PC-3 (cell line): ENCODE measurements around the gene CACNA1I. TPM values are rescaled to one million over a fixed set of nuclear protein-coding genes. Genes with fewer than 3 reads are reported as not detected.

Experiments
- ATAC-seq: fragments of 200-7000 bp; cut with Tn5 transposase; 2 replicates; pipeline ENCODE4 v1.9.1; 2020; ENCODE audit warnings: mild to moderate bottlenecking, moderate library complexity
- BruUV-seq: library from RNA; stranded (reverse); fragments of 400-500 nt; replicated peaks from 2 replicates; lab custom pipeline; 2021; lab: Mats Ljungman, UMichigan
- CTCF ChIA-PET: fragments of 300-600 bp; sonication (Branson Sonifier 250); formaldehyde crosslinking; loops from one replicate; lab custom pipeline; 2022; ENCODE audit warnings: antibody characterized with exemption; lab: Charles Lee
- POLR2A ChIA-PET: fragments of 300-600 bp; sonication (Branson Sonifier 250); formaldehyde crosslinking; loops from one replicate; lab custom pipeline; 2022; ENCODE audit warnings: antibody characterized with exemption; ENCODE audit not compliant: unreplicated experiment; lab: Charles Lee
- DNase-seq: peaks from one replicate; pipeline ENCODE4 v3.0.0-alpha.2; 2015
- H2AFZ ChIP-seq: fragments of 300-600 bp; sonication (generic); 2 replicates; pipeline ENCODE4 v1.6.0; 2016; ENCODE audit warnings: antibody characterized with exemption, low read length
- H3F3A ChIP-seq: fragments of 300-600 bp; sonication (generic); one replicate; pipeline ENCODE4 v1.6.0; 2017; ENCODE audit warnings: antibody characterized with exemption, low read length, control low read depth, mild to moderate bottlenecking; ENCODE audit not compliant: unreplicated experiment
- H3K27ac ChIP-seq: fragments of 300-600 bp; sonication (generic); 2 replicates; pipeline ENCODE4 v1.5.1; 2016; ENCODE audit warnings: mild to moderate bottlenecking, low read length
- H3K27me3 ChIP-seq: fragments of 300-600 bp; sonication (generic); 2 replicates; pipeline ENCODE4 v1.6.1; 2016; ENCODE audit warnings: low read length, mixed read lengths
- H3K36me3 ChIP-seq: fragments of 300-600 bp; sonication (generic); 2 replicates; pipeline ENCODE4 v1.6.1; 2016; ENCODE audit warnings: low read depth, mixed run types, low read length, mixed read lengths
- H3K4me1 ChIP-seq: fragments of 300-600 bp; sonication (generic); 2 replicates; pipeline ENCODE4 v1.5.1; 2016; ENCODE audit warnings: low read length; ENCODE audit not compliant: insufficient read depth
- H3K4me2 ChIP-seq: fragments of 300-600 bp; sonication (generic); 2 replicates; pipeline ENCODE4 v1.6.0; 2016; ENCODE audit warnings: low read length
- H3K4me3 ChIP-seq: fragments of 300-600 bp; sonication (generic); 2 replicates; pipeline ENCODE4 v1.5.1; 2016; ENCODE audit warnings: mild to moderate bottlenecking, low read length, mixed read lengths
- H3K79me2 ChIP-seq: fragments of 300-600 bp; sonication (generic); 2 replicates; pipeline ENCODE4 v1.6.1; 2017; ENCODE audit warnings: low read length, mixed read lengths
- H3K9ac ChIP-seq: fragments of 300-600 bp; sonication (generic); 2 replicates; pipeline ENCODE4 v1.6.0; 2016; ENCODE audit warnings: mild to moderate bottlenecking, low read length
- H3K9me2 ChIP-seq: fragments of 300-600 bp; sonication (generic); replicated peaks from 2 replicates; pipeline ENCODE4 v1.6.1; 2016; ENCODE audit warnings: mixed run types, low read length, mixed read lengths
- H3K9me3 ChIP-seq: fragments of 300-600 bp; sonication (generic); 2 replicates; pipeline ENCODE4 v1.6.1; 2016; ENCODE audit warnings: low read length, mixed read lengths
- H4K20me1 ChIP-seq: fragments of 300-600 bp; sonication (generic); 2 replicates; pipeline ENCODE4 v1.6.1; 2016; ENCODE audit warnings: low read length, mixed read lengths
- EZH2 ChIP-seq: fragments of 300-600 bp; sonication (generic); IDR thresholded peaks from one replicate; pipeline ENCODE4 v1.6.1; 2017; ENCODE audit warnings: antibody characterized with exemption, mild to moderate bottlenecking, low read length; ENCODE audit not compliant: unreplicated experiment
- EZH2phosphoT487 ChIP-seq: fragments of 300-600 bp; sonication (generic); IDR thresholded peaks from 2 replicates; pipeline ENCODE4 v1.6.1; 2018; ENCODE audit warnings: mild to moderate bottlenecking, antibody characterized with exemption, low read length, borderline replicate concordance
- intact Hi-C: fragments of 100-400 bp; cut with micrococcal nuclease; formaldehyde crosslinking; loops from 2 replicates; pipeline ENCODE4 v1.9.0; 2023
- total RNA-seq: library from RNA; depleted of rRNA; stranded (reverse); fragments of >200 nt; gene quantifications from 2 replicates; pipeline ENCODE4 v1.2.3, GENCODE V29; 2014
- TF ChIP-seq, protein P1 (sequence below): fragments of 300-600 bp; sonication (generic); conservative IDR thresholded peaks from 2 replicates; pipeline ENCODE4 v1.5.1; 2017; ENCODE audit warnings: antibody characterized with exemption, low read depth, mild to moderate bottlenecking, low read length

CACNA1I gene
- total RNA-seq, 1 experiment from 2014 or later, result not detected

DNA sequence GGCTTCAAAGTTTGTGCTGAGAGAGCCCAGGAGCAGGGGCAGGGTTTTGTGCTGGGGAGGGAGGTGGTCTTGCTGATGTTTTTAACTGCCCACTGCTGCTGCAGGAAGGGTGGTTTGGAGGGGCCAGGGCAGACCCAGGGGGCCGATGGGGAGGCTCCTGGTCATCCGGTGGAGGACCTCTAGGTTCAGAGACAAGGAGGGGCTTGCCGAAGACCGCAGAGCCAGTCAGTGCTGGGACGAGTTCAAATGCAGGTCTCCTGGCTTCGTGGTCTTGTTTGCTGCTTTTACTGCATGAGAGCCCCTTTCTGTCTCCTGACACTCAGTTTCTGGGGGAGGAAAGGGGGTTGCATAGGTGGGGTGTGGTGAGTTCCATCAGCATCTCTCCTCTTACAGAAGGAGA lies 26.0 kb downstream of the CACNA1I start:
- BruUV-seq, result no TSS peak
- no peak for DNase-seq
- CTCF ChIA-PET, result no interaction called here

GRCh38 chr22:39597236-39597869 lies 26.8 kb downstream of the CACNA1I start:
- POLR2A ChIA-PET, result no interaction called here
- no peak overlapping the region for H3K27ac ChIP-seq
- DNase-seq (no peak), ATAC-seq (no peak)
- intact Hi-C loops, result no loop called here
- peaks cover 10% of the 10 kb centered on the region for H3K4me1 ChIP-seq
- H3K4me2 ChIP-seq, result no peak overlapping the region
- TF ChIP-seq EZH2phosphoT487, result no peak
- TF ChIP-seq, protein P1, sequence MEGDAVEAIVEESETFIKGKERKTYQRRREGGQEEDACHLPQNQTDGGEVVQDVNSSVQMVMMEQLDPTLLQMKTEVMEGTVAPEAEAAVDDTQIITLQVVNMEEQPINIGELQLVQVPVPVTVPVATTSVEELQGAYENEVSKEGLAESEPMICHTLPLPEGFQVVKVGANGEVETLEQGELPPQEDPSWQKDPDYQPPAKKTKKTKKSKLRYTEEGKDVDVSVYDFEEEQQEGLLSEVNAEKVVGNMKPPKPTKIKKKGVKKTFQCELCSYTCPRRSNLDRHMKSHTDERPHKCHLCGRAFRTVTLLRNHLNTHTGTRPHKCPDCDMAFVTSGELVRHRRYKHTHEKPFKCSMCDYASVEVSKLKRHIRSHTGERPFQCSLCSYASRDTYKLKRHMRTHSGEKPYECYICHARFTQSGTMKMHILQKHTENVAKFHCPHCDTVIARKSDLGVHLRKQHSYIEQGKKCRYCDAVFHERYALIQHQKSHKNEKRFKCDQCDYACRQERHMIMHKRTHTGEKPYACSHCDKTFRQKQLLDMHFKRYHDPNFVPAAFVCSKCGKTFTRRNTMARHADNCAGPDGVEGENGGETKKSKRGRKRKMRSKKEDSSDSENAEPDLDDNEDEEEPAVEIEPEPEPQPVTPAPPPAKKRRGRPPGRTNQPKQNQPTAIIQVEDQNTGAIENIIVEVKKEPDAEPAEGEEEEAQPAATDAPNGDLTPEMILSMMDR, result no peak
- no peak for TF ChIP-seq EZH2
- no peaks in the 10 kb centered on the region for H3K9me2 ChIP-seq
- H3K4me3 ChIP-seq, result no peak overlapping the region
- no TSS peak for BruUV-seq
- no peaks in the 10 kb centered on the region for H3K79me2 ChIP-seq
- no peak overlapping the region for H2AFZ ChIP-seq
- H4K20me1 ChIP-seq, result no peaks in the 10 kb centered on the region
- H3K9ac ChIP-seq, result no peak overlapping the region
- CTCF ChIA-PET, result no interaction called here
- no peaks in the 10 kb centered on the region for H3K36me3 ChIP-seq
- H3F3A ChIP-seq, result no peaks in the 10 kb centered on the region
- no peaks in the 10 kb centered on the region for H3K9me3 ChIP-seq
- H3K27me3 ChIP-seq, result no peaks in the 10 kb centered on the region

More for the DNA sequence above, 26.0 kb downstream of the CACNA1I start:
- no peak overlapping the region for H3K4me3 ChIP-seq
- H3K36me3 ChIP-seq, result no peaks in the 10 kb centered on the region
- no peaks in the 10 kb centered on the region for H4K20me1 ChIP-seq
- no peaks in the 10 kb centered on the region for H3K9me2 ChIP-seq
- no peaks in the 10 kb centered on the region for H3K27me3 ChIP-seq
- no peak overlapping the region for H3K9ac ChIP-seq
- H3K4me2 ChIP-seq, result no peak overlapping the region
- intact Hi-C loops, result no loop called here
- no peak for ATAC-seq
- peaks cover 15% of the 10 kb centered on the region for H3K4me1 ChIP-seq
- H2AFZ ChIP-seq, result no peak overlapping the region
- no peaks in the 10 kb centered on the region for H3F3A ChIP-seq
- POLR2A ChIA-PET, result no interaction called here
- H3K27ac ChIP-seq, result no peak overlapping the region
- no peaks in the 10 kb centered on the region for H3K9me3 ChIP-seq
- H3K79me2 ChIP-seq, result no peaks in the 10 kb centered on the region
- TF ChIP-seq EZH2phosphoT487, result no peak
- TF ChIP-seq EZH2, result no peak
- TF ChIP-seq, protein P1, result no peak
